HG02884 (cell line): ENCODE results near the gene RDH11.
A peak's percentile ranks its signal among the peaks of the same experiment; 100 is the strongest.

Experiments used
- ATAC-seq: cut with Tn5 transposase; IDR thresholded peaks from one replicate; pipeline ENCODE4 v1.9.1; 2021; ENCODE audit warnings: mild to moderate bottlenecking, moderate library complexity; ENCODE audit not compliant: unreplicated experiment

The RDH11 gene

DNA sequence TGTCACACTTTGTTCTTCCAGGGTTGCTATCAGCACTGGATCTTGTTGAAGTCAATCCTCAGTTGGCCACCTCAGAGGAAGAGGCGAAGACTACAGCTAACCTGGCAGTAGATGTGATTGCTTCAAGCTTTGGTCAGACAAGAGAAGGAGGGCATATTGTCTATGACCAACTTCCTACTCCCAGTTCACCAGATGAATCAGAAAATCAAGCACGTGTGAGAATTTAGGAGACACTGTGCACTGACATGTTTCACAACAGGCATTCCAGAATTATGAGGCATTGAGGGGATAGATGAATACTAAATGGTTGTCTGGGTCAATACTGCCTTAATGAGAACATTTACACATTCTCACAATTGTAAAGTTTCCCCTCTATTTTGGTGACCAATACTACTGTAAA, 44.9 kb downstream of the RDH11 start:
- no peak for ATAC-seq

DNA sequence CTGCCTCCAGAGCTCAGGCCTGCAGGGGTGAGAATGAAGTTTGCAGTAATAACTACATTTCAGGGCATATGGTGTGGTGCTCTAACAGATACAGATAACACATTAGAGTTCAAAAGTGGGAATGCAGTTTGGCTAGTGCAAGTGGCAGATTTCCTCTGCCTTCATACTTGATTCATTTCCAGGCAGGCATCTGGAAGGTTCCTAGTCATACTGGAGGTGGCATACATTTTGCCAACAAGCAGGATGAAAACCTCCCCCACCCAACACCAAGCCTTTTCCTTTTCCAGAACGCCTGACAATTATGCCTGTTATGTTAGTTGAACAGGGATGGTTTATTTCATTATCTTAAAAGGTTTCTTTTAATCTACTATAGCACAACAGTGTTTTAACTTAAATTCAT, 45.4 kb downstream of the RDH11 start:
- no peak for ATAC-seq

DNA sequence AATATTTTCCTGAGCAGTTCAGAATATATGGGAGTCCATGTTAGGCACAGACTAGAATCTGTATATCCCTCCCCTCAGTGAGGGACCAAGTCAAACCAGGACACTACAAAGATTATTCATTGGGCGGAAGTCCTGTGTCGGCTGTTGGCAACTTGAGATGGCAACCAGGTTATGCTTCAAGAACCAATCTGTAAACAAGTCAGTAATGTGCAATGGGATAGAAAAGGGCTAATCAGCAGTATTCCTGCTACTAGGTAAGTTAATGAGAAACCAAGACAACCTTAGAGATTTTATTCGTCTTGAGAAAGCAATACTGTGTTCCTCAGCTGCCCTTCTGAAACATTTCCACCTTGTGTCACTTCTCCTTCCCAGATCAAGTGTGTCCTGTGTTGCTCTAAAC, 49.4 kb downstream of the RDH11 start:
- no peak for ATAC-seq

DNA sequence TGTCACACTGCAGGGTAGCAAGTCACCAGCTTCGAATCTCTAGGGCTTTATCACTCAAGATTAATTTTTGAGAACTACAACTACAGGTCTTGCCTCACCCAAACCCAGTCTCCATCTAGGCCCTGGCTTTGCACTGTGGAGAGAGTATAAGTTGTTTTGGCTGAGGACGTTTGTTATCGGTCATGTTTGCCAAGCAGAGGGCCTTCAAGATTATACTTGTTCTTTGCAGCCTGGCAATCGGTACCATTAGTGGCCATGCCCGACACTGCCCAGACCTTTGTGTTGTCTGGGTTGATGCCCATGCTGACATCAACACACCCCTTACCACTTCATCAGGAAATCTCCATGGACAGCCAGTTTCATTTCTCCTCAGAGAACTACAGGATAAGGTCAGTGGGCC, 50.1 kb downstream of the RDH11 start:
- ATAC-seq, result no peak

DNA sequence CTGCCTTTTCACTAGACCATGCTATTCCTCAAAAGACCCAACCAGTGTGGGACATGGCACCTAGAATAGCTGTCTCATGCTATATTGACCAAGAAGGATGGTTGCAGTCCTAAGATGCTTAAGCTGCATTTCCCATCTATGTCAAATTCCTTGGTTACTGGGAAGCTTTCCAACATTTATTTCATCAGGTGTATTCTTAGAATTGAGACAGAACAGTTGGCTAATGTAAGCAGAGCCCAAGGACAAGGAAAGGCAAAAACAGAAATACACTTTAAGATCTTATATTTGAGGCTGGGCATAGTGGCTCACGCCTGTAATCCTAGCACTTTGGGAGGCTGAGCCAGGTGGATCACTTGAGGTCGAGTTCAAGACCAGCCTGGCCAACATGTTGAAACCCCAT, 51.1 kb downstream of the RDH11 start:
- ATAC-seq, result no peak

DNA sequence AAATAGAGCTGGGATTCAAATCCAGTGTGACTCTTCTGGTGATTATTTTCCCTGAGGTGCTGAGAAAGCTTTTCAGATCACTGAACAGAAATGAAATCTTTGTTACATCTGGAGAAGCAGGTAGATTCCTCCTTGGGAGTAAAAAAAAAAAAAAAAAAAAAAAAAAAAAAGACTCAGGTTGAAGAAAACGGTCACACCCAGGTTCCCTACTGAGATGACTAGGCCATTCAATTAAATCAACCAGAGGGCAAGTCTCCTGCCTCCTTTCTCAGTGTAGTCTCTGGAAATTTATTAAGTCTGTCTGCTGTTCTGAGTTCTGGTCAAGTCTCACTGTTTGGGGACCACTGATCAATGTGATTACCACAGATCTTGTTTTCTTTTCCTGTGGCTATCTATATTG, 51.9 kb downstream of the RDH11 start:
- ATAC-seq, result no peak

DNA sequence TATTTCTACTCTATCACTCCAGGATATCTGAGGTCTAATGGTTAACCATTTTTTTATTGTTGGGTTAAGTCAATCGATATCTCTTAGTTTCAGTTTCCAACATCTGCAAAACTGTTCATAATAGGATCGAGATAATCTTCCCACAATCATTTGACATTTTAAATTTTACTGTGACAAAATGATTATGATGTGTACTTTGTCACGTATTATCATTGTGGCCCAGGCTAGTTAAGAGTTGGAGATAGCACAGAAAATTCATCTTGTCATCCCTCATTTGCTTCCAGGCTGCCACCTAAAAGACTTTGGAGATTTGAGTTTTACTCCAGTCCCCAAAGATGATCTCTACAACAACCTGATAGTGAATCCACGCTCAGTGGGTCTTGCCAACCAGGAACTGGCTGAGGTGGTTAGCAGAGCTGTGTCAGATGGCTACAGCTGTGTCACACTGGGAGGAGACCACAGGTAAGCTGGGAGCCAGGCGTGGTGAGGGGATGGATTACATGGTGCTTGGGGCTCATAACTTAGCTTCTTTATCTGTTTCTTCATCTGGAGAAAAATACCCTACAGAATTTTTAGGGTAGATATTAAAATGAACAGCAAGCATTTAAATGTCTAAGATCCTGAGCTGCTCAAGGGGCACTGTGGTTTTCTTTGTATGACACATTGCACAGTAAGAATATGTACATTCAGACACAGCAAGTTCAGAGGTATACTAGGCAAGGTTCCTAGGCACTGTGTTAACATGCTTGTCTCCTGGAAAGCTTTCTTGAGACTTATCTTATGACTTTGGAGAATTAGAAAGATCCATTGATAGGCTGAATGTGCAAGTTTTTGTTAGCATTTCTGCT, 53.4 kb downstream of the RDH11 start:
- ATAC-seq, result no peak

DNA sequence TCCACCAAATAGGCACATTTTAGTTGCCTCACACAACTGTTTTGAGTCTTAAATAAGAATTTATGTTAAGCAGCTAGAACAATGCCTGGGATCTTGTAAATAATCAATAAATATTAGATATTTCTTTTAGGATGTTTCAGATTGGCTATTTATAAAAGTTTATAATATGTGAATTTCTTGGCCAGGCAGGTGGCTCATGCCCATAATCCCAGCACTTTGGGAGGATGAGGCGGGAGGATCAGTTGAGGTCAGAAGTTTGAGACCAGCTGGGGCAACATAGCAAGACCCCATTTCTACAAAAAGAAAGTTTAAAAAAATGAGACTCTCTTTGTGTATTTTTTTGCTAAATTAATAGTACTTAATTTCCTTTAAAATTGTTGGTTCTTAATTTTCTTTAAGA, 54.1 kb downstream of the RDH11 start:
- ATAC-seq, result no peak

DNA sequence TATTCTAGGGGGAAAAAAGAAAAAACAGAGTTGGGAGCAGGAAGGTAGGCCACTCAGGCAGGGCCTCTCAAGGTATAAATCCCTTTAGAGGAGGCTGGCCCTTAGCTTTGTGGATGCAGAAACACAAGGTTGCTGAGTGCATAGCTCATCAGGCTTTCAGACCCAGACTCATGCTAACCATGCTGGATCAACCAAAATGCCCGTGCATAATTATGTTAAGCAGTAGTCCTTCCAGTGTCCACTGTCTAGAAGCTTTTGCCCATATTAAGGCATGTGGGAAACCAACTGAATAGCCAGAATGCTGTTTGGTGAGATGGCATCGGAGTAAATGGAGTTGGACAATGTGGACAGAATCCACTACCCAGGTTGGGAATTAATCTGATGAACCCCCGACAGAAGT, 56.9 kb downstream of the RDH11 start:
- no peak for ATAC-seq

DNA sequence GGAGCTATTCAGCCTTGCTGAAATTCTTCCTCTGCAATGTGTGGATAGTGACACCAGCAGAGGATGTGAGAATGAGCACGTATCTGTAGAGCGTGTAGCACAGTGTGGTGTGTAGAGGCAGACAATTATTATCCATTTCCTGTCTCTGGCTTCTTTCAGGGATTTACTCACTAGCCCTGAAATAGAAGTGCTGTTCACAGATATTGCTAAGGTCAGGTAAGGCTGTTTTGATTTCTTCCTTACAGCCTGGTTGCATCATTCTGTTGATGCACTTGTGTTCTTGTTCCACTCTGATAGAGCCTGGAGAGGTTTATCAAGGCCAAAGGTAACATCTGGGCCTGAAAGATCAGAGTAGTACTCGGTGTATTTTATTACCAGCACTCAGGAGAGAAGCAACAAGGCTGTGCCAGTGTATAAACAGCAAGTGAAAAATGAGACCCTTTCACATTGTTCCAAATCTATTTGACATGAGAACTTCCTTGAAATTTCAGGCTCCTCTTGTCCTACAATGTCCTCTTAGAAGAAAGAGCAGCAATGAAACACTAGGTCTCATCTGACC, 59.1 kb downstream of the RDH11 start:
- peak; percentile 87 for ATAC-seq

DNA sequence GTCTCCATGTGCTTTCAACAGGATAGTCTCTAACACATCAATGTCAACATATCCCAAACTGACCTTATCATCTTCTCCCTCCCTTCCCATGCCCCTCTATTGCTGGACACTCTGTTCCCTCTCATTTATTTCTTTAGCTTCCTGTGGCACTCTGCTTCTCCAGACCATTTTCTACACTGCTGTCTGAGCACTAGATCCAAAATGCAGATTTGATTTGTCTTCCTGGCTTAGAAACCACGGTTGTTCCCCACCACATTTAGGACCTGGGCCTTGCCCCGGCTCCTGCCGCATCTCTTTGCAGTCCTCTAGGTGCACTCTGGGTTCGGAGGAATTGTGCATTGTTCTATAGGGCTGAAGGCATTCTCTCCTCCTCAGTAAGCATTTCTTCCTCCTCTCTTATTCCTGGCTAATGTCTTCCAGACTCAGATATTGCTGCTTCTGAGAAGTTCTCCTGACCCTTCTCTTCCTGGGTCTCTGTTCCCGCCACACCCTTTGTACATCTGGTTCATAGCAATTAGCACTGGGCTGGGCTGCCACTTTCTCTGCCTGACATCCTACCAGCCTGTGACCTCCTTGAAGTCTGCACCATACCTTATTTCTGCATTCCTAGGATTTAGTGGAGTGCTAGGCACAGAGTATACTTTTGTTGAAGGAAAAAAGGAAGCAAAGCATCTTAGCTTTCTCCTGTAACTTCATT, 62.0 kb downstream of the RDH11 start:
- ATAC-seq, result no peak

DNA sequence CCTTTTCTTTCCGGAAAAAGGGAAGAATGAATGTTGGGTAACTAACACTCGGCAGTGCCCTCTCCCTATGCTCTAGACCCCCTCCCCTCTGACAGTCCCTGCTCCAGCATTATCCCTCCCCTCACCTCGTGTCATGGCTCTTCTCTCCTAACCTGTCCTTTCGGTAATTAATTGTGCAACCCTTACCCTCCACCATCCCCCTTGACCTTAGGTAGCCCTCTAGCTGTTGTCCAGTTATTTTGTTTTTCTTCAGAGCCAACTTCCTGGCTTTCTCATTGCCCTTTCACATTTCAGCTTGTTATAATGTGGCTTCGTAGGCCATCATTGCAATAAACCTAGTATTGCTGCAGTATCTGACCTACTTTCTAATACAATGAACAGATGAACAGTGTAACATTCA, 64.6 kb downstream of the RDH11 start:
- no peak for ATAC-seq

DNA sequence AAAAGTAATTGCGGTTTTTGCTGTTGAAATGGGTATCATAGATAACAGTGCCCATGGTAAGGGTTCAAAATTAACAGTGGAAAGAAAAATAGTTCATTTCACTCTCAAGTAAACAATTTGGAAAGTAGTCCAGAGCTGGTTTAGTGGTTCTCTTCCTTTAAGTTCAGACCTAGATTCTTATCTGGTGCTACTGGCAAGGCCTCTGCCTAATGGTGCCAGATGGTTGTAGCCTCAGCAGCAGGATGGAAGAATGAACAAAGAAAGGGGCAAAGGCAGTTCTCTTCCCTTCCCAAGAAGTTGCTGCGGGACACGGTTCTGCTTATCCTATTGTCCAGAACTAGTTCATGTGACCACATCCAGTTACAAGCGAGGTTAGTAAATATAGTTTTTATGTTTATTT, 65.4 kb downstream of the RDH11 start:
- ATAC-seq, result no peak

DNA sequence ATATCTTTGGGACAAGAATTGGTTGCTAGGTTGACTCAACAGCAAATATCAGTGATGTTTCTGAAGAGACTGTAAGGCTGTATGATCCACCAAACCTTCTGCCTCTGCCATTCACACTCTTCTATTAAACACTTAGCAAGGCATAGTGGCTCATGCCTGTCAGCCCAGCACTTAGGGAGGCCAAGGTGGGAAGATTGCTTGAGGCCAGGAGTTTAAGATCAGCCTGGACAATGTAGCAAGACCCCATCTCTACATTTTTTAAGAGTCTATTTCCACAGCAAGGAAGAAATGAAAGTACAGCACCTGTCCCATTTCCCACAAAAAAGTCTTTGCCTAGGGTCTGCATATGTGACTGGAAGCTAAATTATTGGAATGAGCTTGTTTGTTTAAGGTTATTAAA, 68.0 kb downstream of the RDH11 start:
- ATAC-seq, result no peak
